ENCODE data around the gene UBE2N.
"Not testable (repeated sequence)": the region's sequence is repeated elsewhere in the genome, so short reads cannot be mapped to it uniquely, and the experiment has no call there.

The UBE2N gene

GRCh38 chr12:93434256-93434865, 7.4 kb downstream of the UBE2N start:
- no peak for TF ChIP-seq POLR2A (IDR thresholded peaks at IDR 0.05; ENCODE audit: low read depth, low read length)
- DNase-seq (ENCODE audit: insufficient read length, low spot score) (no peak), FAIRE-seq (peak; percentile 27)

- not testable (repeated sequence) for FAIRE-seq; DNase-seq (ENCODE audit: insufficient read length, low spot score)
Observed at GRCh38 chr12:93432031-93432430, 9.7 kb downstream of the UBE2N start.

GRCh38 chr12:93430280-93430679, 11.5 kb downstream of the UBE2N start:
- no peak for TF ChIP-seq POLR2A (IDR thresholded peaks at IDR 0.05; ENCODE audit: low read depth, low read length)
- FAIRE-seq (no peak), DNase-seq (ENCODE audit: insufficient read length, low spot score) (no peak)

- FAIRE-seq: no peak
- no peak for TF ChIP-seq POLR2A (IDR thresholded peaks at IDR 0.05; ENCODE audit: low read depth, low read length)
- DNase-seq (ENCODE audit: insufficient read length, low spot score): no peak
Observed at GRCh38 chr12:93429852-93430251, 11.9 kb downstream of the UBE2N start.

GRCh38 chr12:93429448-93429847, 12.3 kb downstream of the UBE2N start:
- DNase-seq (ENCODE audit: insufficient read length, low spot score): no peak
- no peak for FAIRE-seq
- TF ChIP-seq POLR2A (IDR thresholded peaks at IDR 0.05; ENCODE audit: low read depth, low read length): no peak

- FAIRE-seq (peak; percentile 11), DNase-seq (ENCODE audit: insufficient read length, low spot score) (no peak)
- TF ChIP-seq POLR2A (IDR thresholded peaks at IDR 0.05; ENCODE audit: low read depth, low read length): no peak
Observed at GRCh38 chr12:93427779-93428564, 13.8 kb downstream of the UBE2N start.

GRCh38 chr12:93426412-93426805, 15.3 kb downstream of the UBE2N start:
- DNase-seq (ENCODE audit: insufficient read length, low spot score): no peak

GRCh38 chr12:93425736-93426411, 15.9 kb downstream of the UBE2N start:
- DNase-seq (ENCODE audit: insufficient read length, low spot score) (no peak), FAIRE-seq (no peak)
- no peak for TF ChIP-seq POLR2A (IDR thresholded peaks at IDR 0.05; ENCODE audit: low read depth, low read length)

More at GRCh38 chr12:93426412-93426805, 15.3 kb downstream of the UBE2N start:
- FAIRE-seq: no peak
- TF ChIP-seq POLR2A (IDR thresholded peaks at IDR 0.05; ENCODE audit: low read depth, low read length): no peak

GRCh38 chr12:93422050-93422449, 19.7 kb downstream of the UBE2N start:
- no peak for TF ChIP-seq POLR2A (IDR thresholded peaks at IDR 0.05; ENCODE audit: low read depth, low read length)
- FAIRE-seq (peak; percentile 48), DNase-seq (ENCODE audit: insufficient read length, low spot score) (no peak)

GRCh38 chr12:93419388-93420034, 22.2 kb downstream of the UBE2N start:
- FAIRE-seq: peak; percentile 86
- DNase-seq (ENCODE audit: insufficient read length, low spot score): no peak
- TF ChIP-seq POLR2A (IDR thresholded peaks at IDR 0.05; ENCODE audit: low read depth, low read length): no peak

- no peak for DNase-seq (ENCODE audit: insufficient read length, low spot score)
- FAIRE-seq: no peak
- no peak for TF ChIP-seq POLR2A (IDR thresholded peaks at IDR 0.05; ENCODE audit: low read depth, low read length)
Observed at GRCh38 chr12:93417967-93418480, 23.7 kb downstream of the UBE2N start.

- no peak for DNase-seq (ENCODE audit: insufficient read length, low spot score)
- no peak for TF ChIP-seq POLR2A (IDR thresholded peaks at IDR 0.05; ENCODE audit: low read depth, low read length)
- FAIRE-seq: no peak
Observed at GRCh38 chr12:93415723-93416464, 25.9 kb downstream of the UBE2N start.

GRCh38 chr12:93413064-93413463, 28.7 kb downstream of the UBE2N start:
- TF ChIP-seq POLR2A (IDR thresholded peaks at IDR 0.05; ENCODE audit: low read depth, low read length): no peak
- no peak for FAIRE-seq
- no peak for DNase-seq (ENCODE audit: insufficient read length, low spot score)

- DNase-seq (ENCODE audit: insufficient read length, low spot score); FAIRE-seq: not testable (repeated sequence)
Observed at GRCh38 chr12:93412396-93412795, 29.4 kb downstream of the UBE2N start.

GRCh38 chr12:93411060-93411459, 30.7 kb downstream of the UBE2N start:
- FAIRE-seq; DNase-seq (ENCODE audit: insufficient read length, low spot score): not testable (repeated sequence)

GRCh38 chr12:93409343-93410187, 32.2 kb downstream of the UBE2N start:
- peak; percentile 6 for FAIRE-seq

More at GRCh38 chr12:93409343-93410187, 32.2 kb downstream of the UBE2N start:
- not testable (repeated sequence) for DNase-seq (ENCODE audit: insufficient read length, low spot score)

Measured in H54 (cell line).